IPS-20b (cell line): Measurements from ENCODE around the gene OSBPL2.

Experiments
- H3K27ac ChIP-seq: one replicate; pipeline ENCODE4 v1.5.1; 2013; ENCODE audit warnings: low read length
- H3K27me3 ChIP-seq: 2 replicates; pipeline ENCODE4 v1.6.1; 2013; ENCODE audit warnings: mild to moderate bottlenecking, low read length, inconsistent platforms; ENCODE audit not compliant: insufficient read depth
- H3K36me3 ChIP-seq: 2 replicates; pipeline ENCODE4 v1.6.1; 2013; ENCODE audit warnings: low read depth, mild to moderate bottlenecking, inconsistent platforms, low read length, moderate library complexity; ENCODE audit not compliant: insufficient read depth
- H3K4me1 ChIP-seq: 2 replicates; pipeline ENCODE4 v1.6.1; 2013; ENCODE audit warnings: mild to moderate bottlenecking, control low read depth, inconsistent platforms, low read length, moderate library complexity; ENCODE audit not compliant: insufficient read depth
- H3K4me3 ChIP-seq: 2 replicates; pipeline ENCODE4 v1.5.1; 2013; ENCODE audit warnings: mild to moderate bottlenecking, low read length, inconsistent platforms
- H3K9ac ChIP-seq: 2 replicates; pipeline ENCODE4 v1.6.1; 2013; ENCODE audit warnings: low read depth, mild to moderate bottlenecking, inconsistent platforms, low read length, moderate library complexity
- H3K9me3 ChIP-seq: 2 replicates; pipeline ENCODE4 v1.6.1; 2013; ENCODE audit warnings: mild to moderate bottlenecking, low read depth, low read length, inconsistent platforms; ENCODE audit not compliant: insufficient read depth

Gene OSBPL2

GRCh38 chr20:62309947-62310756 is 71.8 kb downstream of the OSBPL2 start:
- Histone ChIP-seq H3K9me3 (no peaks in the 10 kb centered on the region), H3K27ac (no peak overlapping the region), H3K4me1 (no peaks in the 10 kb centered on the region), H3K9ac (no peak overlapping the region), H3K27me3 (no peaks in the 10 kb centered on the region), H3K4me3 (no peak overlapping the region), H3K36me3 (peaks cover 96% of the 10 kb centered on the region)

GRCh38 chr20:62310757-62311121 is 72.4 kb downstream of the OSBPL2 start:
- Histone ChIP-seq H3K27me3 (no peaks in the 10 kb centered on the region), H3K4me1 (no peaks in the 10 kb centered on the region), H3K36me3 (peaks cover 96% of the 10 kb centered on the region), H3K9ac (no peak overlapping the region), H3K4me3 (no peak overlapping the region), H3K9me3 (no peaks in the 10 kb centered on the region), H3K27ac (no peak overlapping the region)

- Histone ChIP-seq H3K27ac (no peak overlapping the region), H3K36me3 (peaks cover 96% of the 10 kb centered on the region), H3K4me1 (no peaks in the 10 kb centered on the region), H3K9ac (no peak overlapping the region), H3K27me3 (no peaks in the 10 kb centered on the region), H3K4me3 (no peak overlapping the region), H3K9me3 (no peaks in the 10 kb centered on the region)
Observed at GRCh38 chr20:62311150-62311549, 72.8 kb downstream of the OSBPL2 start.

GRCh38 chr20:62311832-62312661 is 73.7 kb downstream of the OSBPL2 start:
- no peak overlapping the region for H3K27ac ChIP-seq
- H3K9ac ChIP-seq, result no peak overlapping the region
- H3K9me3 ChIP-seq, result no peaks in the 10 kb centered on the region
- no peaks in the 10 kb centered on the region for H3K27me3 ChIP-seq
- peaks cover 96% of the 10 kb centered on the region for H3K36me3 ChIP-seq
- H3K4me3 ChIP-seq, result no peak overlapping the region
- H3K4me1 ChIP-seq, result no peaks in the 10 kb centered on the region

- Histone ChIP-seq H3K9me3 (no peaks in the 10 kb centered on the region), H3K27ac (no peak overlapping the region), H3K36me3 (peaks cover 96% of the 10 kb centered on the region), H3K4me1 (no peaks in the 10 kb centered on the region), H3K9ac (no peak overlapping the region), H3K4me3 (no peak overlapping the region), H3K27me3 (no peaks in the 10 kb centered on the region)
Observed at GRCh38 chr20:62312662-62312977, 74.3 kb downstream of the OSBPL2 start.

GRCh38 chr20:62313021-62313420 is 74.7 kb downstream of the OSBPL2 start:
- no peak overlapping the region for H3K9ac ChIP-seq
- H3K27ac ChIP-seq, result no peak overlapping the region
- H3K27me3 ChIP-seq, result no peaks in the 10 kb centered on the region
- H3K36me3 ChIP-seq, result peaks cover 92% of the 10 kb centered on the region
- H3K4me1 ChIP-seq, result no peaks in the 10 kb centered on the region
- H3K4me3 ChIP-seq, result no peak overlapping the region
- H3K9me3 ChIP-seq, result no peaks in the 10 kb centered on the region

- Histone ChIP-seq H3K36me3 (peaks cover 89% of the 10 kb centered on the region), H3K9me3 (no peaks in the 10 kb centered on the region), H3K9ac (no peak overlapping the region), H3K27me3 (no peaks in the 10 kb centered on the region), H3K27ac (no peak overlapping the region), H3K4me1 (no peaks in the 10 kb centered on the region), H3K4me3 (no peak overlapping the region)
Observed at GRCh38 chr20:62313460-62314338, 75.4 kb downstream of the OSBPL2 start.

GRCh38 chr20:62314339-62314638 is 76.0 kb downstream of the OSBPL2 start:
- Histone ChIP-seq H3K9ac (no peak overlapping the region), H3K36me3 (peaks cover 89% of the 10 kb centered on the region), H3K4me1 (no peaks in the 10 kb centered on the region), H3K9me3 (no peaks in the 10 kb centered on the region), H3K4me3 (no peak overlapping the region), H3K27ac (no peak overlapping the region), H3K27me3 (no peaks in the 10 kb centered on the region)

GRCh38 chr20:62314711-62315302 is 76.5 kb downstream of the OSBPL2 start:
- Histone ChIP-seq H3K9ac (no peak overlapping the region), H3K4me1 (no peaks in the 10 kb centered on the region), H3K9me3 (no peaks in the 10 kb centered on the region), H3K27me3 (no peaks in the 10 kb centered on the region), H3K27ac (no peak overlapping the region), H3K4me3 (no peak overlapping the region), H3K36me3 (peaks cover 92% of the 10 kb centered on the region)

- no peak overlapping the region for H3K9ac ChIP-seq
- no peaks in the 10 kb centered on the region for H3K9me3 ChIP-seq
- H3K4me3 ChIP-seq, result no peak overlapping the region
- H3K36me3 ChIP-seq, result peaks cover 92% of the 10 kb centered on the region
- H3K27ac ChIP-seq, result no peak overlapping the region
- H3K27me3 ChIP-seq, result no peaks in the 10 kb centered on the region
- H3K4me1 ChIP-seq, result no peaks in the 10 kb centered on the region
Observed at GRCh38 chr20:62315773-62316172, 77.5 kb downstream of the OSBPL2 start.

GRCh38 chr20:62316331-62317166 is 78.2 kb downstream of the OSBPL2 start:
- Histone ChIP-seq H3K27ac (no peak overlapping the region), H3K4me3 (no peak overlapping the region), H3K36me3 (peaks cover 86% of the 10 kb centered on the region), H3K4me1 (no peaks in the 10 kb centered on the region), H3K9ac (no peak overlapping the region), H3K9me3 (no peaks in the 10 kb centered on the region), H3K27me3 (no peaks in the 10 kb centered on the region)
